DMS79 treated with DMSO at 0.1 percent for 48 hours (cell line): ENCODE data around the gene TCP11L1.
"Not testable (repeated sequence)": the region's sequence is repeated elsewhere in the genome, so short reads cannot be mapped to it uniquely, and the experiment has no call there.

Experiments
- DNase-seq: peaks from one replicate; lab custom pipeline; 2025; lab: John Stamatoyannopoulos, UW

Gene TCP11L1

DNA sequence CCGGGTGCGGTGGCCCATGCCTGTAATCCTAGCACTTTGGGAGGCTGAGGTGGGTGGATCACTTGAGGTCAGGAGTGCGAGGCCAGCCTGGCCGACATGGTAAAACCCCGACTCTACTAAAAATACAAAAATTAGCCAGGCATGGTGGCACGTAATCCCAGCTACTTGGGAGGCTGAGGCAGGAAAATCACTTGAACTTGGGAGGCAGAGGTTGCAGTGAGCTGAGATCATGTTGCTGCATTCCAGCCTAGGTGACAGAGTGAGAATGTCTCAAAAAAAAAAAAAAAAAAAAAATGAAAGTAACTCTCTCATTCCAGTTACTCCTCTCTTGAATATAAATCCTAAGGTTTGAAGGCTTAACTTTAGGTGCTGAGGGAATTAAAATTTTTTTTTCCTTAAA is 10.2 kb upstream of the TCP11L1 start:
- not testable (repeated sequence) for DNase-seq

GRCh38 chr11:33033493-33033892 is 5.9 kb upstream of the TCP11L1 start:
- no peak for DNase-seq

DNA sequence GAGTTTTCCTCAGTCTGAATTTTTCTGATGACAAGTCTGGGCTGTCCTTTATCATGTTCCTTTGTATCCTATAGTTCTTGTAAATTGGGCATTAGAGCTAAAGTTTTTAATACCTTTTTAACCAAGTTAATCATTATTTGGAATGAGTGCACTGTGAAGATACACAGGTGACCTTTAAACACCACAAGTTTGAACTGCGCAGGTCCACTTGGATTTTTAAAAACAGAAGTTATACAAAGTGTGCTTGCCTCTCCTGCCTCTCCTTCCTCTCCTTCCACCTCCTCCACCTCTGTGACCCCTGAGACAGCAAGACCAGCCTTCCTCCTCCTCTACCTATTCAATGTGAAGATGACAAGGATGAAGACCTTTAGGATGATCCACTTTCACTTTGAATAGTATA is 4.4 kb upstream of the TCP11L1 start:
- DNase-seq, result no peak

DNA sequence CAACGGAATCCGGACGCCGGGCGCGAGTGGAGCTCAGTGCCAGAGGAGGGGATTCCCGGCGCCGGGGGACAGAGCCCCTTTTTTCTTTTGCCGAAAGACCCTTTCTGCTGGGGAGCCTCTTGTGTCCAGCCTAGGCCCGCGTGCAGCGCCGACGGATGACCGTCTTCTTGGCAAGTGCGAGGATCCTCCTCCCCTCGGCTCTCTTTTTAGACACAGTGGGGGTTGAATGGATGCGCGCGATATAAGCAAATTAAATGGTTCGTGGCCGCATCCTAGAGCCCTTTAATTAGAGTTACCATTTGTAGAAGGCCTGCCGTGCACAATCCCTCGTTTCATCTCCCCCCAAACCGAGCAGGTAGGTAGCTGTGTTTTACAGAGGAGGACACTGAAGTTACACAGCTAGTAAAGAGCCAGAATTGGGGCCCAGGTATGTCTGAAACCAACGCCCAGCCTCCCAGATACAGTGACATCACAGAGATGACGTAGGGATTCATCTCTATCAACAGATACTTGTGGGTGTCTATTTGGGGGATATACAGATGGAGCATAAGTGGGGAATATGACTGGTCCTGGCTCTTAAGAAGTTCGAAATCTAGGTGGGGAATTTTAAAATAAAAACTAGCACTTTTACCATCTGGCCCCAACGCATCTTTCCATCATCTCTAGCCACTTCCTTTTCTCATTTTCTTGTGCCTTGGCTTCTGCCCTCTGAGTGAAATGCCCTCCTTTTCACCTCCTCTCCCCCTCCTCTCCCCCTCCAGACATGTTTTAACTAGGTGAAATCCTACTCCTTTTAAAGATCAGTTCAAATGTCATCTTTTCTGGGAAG is 875 bp downstream of the TCP11L1 start:
- DNase-seq, result peak; percentile 41

GRCh38 chr11:33040862-33041453 is 1.6 kb downstream of the TCP11L1 start:
- peak; percentile 41 for DNase-seq

- no peak for DNase-seq
Observed at GRCh38 chr11:33043221-33043830, 4.0 kb downstream of the TCP11L1 start.

DNA sequence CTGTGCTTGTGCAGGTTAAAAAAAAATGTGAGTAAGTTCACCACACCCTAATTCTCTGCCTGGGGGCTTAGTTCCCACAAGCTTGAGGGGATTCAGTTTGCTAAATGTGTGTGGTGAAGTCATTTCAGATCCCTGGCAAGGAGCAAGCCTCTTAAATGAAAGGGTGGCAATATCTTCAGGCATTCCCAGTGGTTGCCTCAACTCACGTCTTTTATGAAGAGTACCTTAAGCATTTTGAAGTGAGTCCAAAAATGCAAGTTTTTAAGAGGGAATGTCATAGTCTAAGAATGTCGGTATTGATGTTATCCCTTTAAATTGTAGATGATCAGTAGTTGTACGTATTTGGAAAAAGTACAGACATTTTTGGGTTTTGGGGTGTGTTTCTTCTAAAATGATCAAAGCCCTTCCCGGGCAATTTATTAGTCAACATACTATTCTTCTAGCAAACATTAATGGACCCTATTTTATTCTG is 4.9 kb downstream of the TCP11L1 start:
- DNase-seq, result no peak

DNA sequence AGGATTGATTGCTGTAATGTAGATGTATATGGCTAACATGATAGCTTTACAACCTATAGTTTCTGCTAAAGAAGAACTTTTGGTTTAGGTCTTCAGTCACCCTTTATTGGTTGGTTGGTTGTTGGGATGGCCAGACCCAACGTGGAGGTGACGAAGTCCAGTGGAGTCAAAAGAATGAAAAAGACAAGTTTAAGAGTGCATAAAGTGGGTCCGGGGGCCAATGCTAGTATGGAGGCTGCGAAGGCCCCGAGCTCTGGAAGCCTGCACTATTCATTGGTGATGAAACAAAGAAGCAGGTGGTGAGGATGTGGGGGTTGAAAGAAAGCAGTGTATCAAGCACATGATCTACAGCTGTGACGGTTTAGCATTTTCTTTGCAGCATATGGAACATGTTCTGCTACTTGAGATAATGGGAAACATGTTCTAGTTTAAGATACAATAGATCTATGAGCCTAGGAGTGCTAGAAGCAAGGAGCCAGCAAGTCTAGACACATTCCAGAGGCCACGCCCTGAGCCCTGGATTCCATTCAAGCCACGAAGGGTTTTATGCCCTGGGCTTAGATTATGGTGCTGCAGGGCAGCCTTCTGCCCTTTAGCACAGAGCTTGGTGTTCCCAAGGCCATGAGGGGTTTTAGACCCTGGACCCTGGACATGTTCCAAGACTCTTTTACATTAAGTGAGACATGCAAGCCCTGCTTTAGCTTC is 6.3 kb downstream of the TCP11L1 start:
- DNase-seq, result peak; percentile 4

- DNase-seq, result not testable (repeated sequence)
Observed at GRCh38 chr11:33048701-33049100, 9.3 kb downstream of the TCP11L1 start.

DNA sequence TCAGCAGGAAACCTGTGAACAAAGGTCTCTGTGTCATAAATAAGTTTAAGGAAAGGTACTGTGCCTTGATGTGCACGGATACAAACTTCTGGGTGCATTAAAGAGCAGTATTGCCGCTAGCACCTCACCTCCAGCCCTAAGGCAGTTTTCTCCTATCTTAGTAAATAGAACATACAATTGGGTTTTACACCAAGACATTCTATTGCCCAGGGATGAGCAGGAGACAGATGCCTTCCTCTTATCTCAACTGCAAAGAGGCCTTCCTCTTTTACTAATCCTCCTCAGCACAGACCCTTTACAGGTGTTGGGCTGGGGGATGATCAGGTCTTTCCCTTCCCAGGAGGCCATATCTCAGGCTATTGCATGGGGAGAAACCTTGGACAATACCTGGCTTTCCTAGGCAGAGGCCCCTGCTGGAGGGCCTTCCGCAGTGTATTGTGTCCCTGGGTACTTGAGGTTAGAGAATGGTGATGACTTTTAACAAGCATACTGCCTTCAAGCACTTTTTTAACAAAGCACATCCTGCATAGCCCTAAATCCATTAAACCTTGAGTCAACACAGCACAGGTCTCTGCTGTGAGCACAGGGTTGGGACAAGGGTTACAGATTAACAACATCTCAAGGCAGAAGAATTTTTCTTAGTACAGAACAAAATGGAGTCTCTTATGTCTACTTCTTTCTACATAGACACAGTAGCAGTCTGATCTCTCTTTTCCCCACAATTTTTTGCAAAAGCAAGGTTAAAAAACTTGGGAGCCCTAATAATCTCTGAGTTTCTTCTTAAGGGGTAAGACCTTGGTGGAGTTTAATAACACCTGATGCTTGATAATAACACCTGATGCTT is 10.4 kb downstream of the TCP11L1 start:
- DNase-seq, result peak; percentile 47

DNA sequence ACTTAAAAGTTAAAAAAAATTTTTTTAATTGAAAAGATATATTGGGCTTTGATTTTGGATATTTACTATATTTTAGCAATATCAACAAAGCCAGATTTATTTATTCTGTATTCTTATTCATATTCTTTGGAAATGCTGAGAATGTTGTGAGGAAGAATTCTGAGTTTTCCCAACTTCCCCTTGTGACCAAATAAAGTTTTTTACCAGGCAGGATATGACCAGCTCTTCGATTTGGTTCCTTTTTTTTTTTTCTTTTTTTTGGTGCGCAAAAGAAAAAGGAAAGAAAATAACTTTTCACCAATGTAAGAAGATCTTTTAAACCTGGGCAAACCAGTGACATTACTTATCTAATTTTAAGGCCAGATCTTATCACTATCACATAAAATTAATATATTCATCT is 12.9 kb downstream of the TCP11L1 start:
- DNase-seq, result no peak

- DNase-seq, result no peak
Observed at GRCh38 chr11:33055375-33055774, 16.0 kb downstream of the TCP11L1 start.

GRCh38 chr11:33057284-33057683 is 17.9 kb downstream of the TCP11L1 start:
- peak; percentile 4 for DNase-seq

DNA sequence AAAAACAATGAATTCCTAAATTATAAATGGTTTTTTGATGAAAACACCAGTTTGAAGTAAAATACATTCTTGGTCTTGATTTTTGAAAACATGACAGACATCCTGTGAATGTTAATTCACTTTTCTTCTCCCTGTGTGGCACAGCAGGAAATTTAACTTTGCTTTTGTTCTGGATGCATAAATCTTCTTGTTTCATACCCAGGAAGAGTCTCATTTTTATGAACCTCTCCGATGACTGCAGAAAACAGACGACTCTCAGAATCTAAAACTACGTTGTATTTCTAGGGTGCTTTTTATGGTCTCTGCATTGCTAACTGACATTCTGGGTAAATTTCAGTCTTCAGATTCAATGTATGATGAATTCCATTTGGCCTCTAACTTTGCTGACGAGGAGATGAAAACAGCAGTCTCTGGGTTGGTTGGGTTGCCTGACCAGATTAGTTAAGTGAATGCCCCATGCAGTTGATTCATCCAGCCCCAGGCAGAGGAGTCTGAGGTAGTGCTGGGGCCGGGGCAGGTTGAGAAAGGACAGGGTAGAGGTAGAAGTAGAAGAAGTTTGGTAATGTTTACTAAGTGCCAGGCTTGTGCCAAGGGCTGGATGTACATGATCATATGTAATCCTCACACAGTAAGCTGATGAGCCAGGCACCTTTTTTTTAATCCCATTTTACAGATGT is 20.1 kb downstream of the TCP11L1 start:
- no peak for DNase-seq

DNA sequence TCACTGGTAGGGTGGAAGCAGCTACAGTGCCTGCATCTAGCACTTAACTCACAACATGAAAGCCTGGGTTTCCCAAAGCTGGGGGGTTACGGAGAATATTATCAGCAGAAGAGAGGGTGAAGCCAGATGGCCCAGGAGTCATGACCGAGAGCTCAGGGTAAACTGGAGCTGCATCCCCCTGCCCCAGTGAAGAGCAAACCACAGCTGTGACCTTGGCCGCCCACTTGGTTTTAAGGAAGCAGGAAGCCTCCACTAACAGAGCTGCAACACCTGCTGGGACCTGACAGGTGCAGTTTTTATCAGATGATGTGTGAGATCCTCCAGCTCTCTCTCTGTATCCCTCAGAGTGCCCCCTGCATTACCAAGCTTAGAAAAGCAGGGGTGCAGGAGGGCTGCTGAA is 20.9 kb downstream of the TCP11L1 start:
- DNase-seq, result no peak

GRCh38 chr11:33062137-33062536 is 22.8 kb downstream of the TCP11L1 start:
- DNase-seq, result no peak

GRCh38 chr11:33063326-33063881 is 24.0 kb downstream of the TCP11L1 start:
- no peak for DNase-seq

- no peak for DNase-seq
Observed at GRCh38 chr11:33064033-33064825, 24.9 kb downstream of the TCP11L1 start.

GRCh38 chr11:33064866-33065265 is 25.5 kb downstream of the TCP11L1 start:
- DNase-seq, result no peak
